Measurements from ENCODE around the gene MIA2. TPM values are rescaled to one million over a fixed set of nuclear protein-coding genes. Genes with fewer than 3 reads are reported as not detected.

MIA2 gene
- total and polyA plus RNA-seq, 9 of the 15 experiments (the other 6 are each of a cell fraction or from before 2014, with no cell fraction given), result 6.0 to 21.8 (median 12.8) TPM

DNA sequence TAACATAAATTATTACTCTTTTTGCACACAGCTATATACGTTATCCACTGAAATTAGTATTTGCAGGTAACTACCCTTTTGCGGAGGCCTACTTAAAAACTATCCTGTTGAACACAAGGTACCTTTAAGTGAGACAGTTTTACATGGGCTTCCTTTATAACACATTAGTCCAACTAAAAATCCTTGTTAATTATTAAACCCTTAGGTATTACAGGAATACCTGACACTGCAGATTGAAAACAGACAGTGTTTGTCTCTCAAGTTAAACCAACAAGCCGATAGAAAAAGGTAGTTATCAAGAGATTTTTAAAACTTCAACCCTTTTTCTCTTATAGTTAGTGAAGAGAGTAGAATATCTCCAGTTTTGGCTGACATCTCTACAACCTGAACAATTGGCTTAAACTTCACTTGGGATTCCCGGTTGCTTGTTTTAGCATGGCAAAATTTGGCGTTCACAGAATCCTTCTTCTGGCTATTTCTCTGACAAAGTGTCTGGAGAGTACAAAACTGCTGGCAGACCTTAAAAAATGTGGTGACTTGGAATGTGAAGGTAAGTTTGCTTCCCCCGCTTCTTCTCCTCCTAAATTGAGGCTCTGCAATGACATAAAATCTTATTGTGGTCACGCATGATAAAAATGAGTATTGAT, at the start of gene MIA2 (continued):
- TF ChIP-seq, protein P1, sequence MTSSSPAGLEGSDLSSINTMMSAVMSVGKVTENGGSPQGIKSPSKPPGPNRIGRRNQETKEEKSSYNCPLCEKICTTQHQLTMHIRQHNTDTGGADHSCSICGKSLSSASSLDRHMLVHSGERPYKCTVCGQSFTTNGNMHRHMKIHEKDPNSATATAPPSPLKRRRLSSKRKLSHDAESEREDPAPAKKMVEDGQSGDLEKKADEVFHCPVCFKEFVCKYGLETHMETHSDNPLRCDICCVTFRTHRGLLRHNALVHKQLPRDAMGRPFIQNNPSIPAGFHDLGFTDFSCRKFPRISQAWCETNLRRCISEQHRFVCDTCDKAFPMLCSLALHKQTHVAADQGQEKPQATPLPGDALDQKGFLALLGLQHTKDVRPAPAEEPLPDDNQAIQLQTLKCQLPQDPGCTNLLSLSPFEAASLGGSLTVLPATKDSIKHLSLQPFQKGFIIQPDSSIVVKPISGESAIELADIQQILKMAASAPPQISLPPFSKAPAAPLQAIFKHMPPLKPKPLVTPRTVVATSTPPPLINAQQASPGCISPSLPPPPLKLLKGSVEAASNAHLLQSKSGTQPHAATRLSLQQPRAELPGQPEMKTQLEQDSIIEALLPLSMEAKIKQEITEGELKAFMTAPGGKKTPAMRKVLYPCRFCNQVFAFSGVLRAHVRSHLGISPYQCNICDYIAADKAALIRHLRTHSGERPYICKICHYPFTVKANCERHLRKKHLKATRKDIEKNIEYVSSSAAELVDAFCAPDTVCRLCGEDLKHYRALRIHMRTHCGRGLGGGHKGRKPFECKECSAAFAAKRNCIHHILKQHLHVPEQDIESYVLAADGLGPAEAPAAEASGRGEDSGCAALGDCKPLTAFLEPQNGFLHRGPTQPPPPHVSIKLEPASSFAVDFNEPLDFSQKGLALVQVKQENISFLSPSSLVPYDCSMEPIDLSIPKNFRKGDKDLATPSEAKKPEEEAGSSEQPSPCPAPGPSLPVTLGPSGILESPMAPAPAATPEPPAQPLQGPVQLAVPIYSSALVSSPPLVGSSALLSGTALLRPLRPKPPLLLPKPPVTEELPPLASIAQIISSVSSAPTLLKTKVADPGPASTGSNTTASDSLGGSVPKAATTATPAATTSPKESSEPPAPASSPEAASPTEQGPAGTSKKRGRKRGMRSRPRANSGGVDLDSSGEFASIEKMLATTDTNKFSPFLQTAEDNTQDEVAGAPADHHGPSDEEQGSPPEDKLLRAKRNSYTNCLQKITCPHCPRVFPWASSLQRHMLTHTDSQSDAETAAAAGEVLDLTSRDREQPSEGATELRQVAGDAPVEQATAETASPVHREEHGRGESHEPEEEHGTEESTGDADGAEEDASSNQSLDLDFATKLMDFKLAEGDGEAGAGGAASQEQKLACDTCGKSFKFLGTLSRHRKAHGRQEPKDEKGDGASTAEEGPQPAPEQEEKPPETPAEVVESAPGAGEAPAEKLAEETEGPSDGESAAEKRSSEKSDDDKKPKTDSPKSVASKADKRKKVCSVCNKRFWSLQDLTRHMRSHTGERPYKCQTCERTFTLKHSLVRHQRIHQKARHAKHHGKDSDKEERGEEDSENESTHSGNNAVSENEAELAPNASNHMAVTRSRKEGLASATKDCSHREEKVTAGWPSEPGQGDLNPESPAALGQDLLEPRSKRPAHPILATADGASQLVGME (CRISPR knock-in tag; IDR thresholded peaks at IDR 0.05), result no peak
- TF ChIP-seq, protein P2, sequence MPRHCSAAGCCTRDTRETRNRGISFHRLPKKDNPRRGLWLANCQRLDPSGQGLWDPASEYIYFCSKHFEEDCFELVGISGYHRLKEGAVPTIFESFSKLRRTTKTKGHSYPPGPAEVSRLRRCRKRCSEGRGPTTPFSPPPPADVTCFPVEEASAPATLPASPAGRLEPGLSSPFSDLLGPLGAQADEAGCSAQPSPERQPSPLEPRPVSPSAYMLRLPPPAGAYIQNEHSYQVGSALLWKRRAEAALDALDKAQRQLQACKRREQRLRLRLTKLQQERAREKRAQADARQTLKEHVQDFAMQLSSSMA (CRISPR knock-in tag; IDR thresholded peaks at IDR 0.05), result no peak
- TF ChIP-seq ZNF143 (CRISPR knock-in tag; IDR thresholded peaks at IDR 0.05) (no peak), SMC3 (conservative IDR thresholded peaks at IDR 0.05; ENCODE audit: insufficient read depth, low read depth, low read length) (no peak), EGR1 (conservative IDR thresholded peaks at IDR 0.05) (no peak)
- TF ChIP-seq, protein P3, sequence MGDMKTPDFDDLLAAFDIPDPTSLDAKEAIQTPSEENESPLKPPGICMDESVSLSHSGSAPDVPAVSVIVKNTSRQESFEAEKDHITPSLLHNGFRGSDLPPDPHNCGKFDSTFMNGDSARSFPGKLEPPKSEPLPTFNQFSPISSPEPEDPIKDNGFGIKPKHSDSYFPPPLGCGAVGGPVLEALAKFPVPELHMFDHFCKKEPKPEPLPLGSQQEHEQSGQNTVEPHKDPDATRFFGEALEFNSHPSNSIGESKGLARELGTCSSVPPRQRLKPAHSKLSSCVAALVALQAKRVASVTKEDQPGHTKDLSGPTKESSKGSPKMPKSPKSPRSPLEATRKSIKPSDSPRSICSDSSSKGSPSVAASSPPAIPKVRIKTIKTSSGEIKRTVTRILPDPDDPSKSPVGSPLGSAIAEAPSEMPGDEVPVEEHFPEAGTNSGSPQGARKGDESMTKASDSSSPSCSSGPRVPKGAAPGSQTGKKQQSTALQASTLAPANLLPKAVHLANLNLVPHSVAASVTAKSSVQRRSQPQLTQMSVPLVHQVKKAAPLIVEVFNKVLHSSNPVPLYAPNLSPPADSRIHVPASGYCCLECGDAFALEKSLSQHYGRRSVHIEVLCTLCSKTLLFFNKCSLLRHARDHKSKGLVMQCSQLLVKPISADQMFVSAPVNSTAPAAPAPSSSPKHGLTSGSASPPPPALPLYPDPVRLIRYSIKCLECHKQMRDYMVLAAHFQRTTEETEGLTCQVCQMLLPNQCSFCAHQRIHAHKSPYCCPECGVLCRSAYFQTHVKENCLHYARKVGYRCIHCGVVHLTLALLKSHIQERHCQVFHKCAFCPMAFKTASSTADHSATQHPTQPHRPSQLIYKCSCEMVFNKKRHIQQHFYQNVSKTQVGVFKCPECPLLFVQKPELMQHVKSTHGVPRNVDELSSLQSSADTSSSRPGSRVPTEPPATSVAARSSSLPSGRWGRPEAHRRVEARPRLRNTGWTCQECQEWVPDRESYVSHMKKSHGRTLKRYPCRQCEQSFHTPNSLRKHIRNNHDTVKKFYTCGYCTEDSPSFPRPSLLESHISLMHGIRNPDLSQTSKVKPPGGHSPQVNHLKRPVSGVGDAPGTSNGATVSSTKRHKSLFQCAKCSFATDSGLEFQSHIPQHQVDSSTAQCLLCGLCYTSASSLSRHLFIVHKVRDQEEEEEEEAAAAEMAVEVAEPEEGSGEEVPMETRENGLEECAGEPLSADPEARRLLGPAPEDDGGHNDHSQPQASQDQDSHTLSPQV (IDR thresholded peaks at IDR 0.05), result no peak
